ENCODE data around the gene AGAP1. TPM values are rescaled to one million over a fixed set of nuclear protein-coding genes. Genes with fewer than 3 reads are reported as not detected.

Gene AGAP1
- polyA plus RNA-seq, 1 donor from 2014 or later = 17.4 TPM

DNA sequence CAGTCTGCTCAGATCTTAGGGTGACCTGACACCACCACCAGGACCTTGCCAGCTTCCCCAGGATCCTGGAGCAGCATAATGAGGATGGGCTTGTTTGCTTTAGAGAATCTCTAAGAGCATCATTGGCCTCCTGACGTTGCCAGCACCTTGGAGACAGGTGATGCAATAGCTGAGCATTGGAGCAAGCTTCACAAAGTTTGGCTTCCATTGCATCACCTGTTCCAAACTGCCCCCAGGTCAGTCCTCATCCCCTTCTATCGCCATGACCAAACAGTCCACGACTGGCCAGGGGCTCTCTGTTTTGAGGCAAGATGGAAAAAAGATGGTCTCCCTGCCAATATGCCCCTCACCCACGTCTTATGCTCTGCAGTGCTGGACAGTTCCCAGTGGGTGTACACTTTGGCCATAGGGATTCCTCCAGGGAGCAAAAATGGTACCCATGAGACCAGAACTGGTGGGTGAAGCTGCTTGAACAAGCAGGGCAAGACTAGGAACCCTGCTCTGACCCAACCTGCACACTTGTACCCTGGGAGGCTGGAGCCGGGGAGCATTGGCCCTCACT lies 22.6 kb upstream of the AGAP1 start:
- Histone ChIP-seq H3F3A (ENCODE audit: insufficient read depth, low read length, poor library complexity, severe bottlenecking) (no peaks in the 10 kb centered on the region), H4K20me1 (ENCODE audit: insufficient read depth) (no peaks in the 10 kb centered on the region), H3K4me3 (ENCODE audit: low read length) (no peak overlapping the region), H2AFZ (ENCODE audit: low read depth, low read length) (no peak overlapping the region), H3K36me3 (ENCODE audit: insufficient read depth, low read length) (no peaks in the 10 kb centered on the region), H3K4me2 (ENCODE audit: low read length) (no peak overlapping the region), H3K27ac (ENCODE audit: low read length) (no peak overlapping the region), H3K9ac (ENCODE audit: low read length) (no peak overlapping the region), H3K79me2 (replicated peaks; ENCODE audit: insufficient read depth, low read length) (no peaks in the 10 kb centered on the region), H3K27me3 (ENCODE audit: insufficient read depth, low read depth, low read length) (no peaks in the 10 kb centered on the region), H3K9me3 (ENCODE audit: low read length) (no peaks in the 10 kb centered on the region), H3K9me2 (ENCODE audit: insufficient read depth, low read length) (no peaks in the 10 kb centered on the region)
- no peak for TF ChIP-seq EP300 (conservative IDR thresholded peaks at IDR 0.05; ENCODE audit: poor library complexity, severe bottlenecking)
- TF ChIP-seq, protein P1, sequence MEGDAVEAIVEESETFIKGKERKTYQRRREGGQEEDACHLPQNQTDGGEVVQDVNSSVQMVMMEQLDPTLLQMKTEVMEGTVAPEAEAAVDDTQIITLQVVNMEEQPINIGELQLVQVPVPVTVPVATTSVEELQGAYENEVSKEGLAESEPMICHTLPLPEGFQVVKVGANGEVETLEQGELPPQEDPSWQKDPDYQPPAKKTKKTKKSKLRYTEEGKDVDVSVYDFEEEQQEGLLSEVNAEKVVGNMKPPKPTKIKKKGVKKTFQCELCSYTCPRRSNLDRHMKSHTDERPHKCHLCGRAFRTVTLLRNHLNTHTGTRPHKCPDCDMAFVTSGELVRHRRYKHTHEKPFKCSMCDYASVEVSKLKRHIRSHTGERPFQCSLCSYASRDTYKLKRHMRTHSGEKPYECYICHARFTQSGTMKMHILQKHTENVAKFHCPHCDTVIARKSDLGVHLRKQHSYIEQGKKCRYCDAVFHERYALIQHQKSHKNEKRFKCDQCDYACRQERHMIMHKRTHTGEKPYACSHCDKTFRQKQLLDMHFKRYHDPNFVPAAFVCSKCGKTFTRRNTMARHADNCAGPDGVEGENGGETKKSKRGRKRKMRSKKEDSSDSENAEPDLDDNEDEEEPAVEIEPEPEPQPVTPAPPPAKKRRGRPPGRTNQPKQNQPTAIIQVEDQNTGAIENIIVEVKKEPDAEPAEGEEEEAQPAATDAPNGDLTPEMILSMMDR (IDR thresholded peaks at IDR 0.05; ENCODE audit: poor library complexity, severe bottlenecking) = no peak
- no peak for TF ChIP-seq MXI1 (conservative IDR thresholded peaks at IDR 0.05; ENCODE audit: poor library complexity, severe bottlenecking)
- no peak for TF ChIP-seq EZH2 (IDR thresholded peaks at IDR 0.05; ENCODE audit: borderline replicate concordance, insufficient read depth, low read length, poor library complexity, severe bottlenecking)
- TF ChIP-seq TAF1 (IDR thresholded peaks at IDR 0.05; ENCODE audit: low read depth) = no peak
- no peak for TF ChIP-seq POLR2AphosphoS5 (IDR thresholded peaks at IDR 0.05)
- TF ChIP-seq, protein P2, sequence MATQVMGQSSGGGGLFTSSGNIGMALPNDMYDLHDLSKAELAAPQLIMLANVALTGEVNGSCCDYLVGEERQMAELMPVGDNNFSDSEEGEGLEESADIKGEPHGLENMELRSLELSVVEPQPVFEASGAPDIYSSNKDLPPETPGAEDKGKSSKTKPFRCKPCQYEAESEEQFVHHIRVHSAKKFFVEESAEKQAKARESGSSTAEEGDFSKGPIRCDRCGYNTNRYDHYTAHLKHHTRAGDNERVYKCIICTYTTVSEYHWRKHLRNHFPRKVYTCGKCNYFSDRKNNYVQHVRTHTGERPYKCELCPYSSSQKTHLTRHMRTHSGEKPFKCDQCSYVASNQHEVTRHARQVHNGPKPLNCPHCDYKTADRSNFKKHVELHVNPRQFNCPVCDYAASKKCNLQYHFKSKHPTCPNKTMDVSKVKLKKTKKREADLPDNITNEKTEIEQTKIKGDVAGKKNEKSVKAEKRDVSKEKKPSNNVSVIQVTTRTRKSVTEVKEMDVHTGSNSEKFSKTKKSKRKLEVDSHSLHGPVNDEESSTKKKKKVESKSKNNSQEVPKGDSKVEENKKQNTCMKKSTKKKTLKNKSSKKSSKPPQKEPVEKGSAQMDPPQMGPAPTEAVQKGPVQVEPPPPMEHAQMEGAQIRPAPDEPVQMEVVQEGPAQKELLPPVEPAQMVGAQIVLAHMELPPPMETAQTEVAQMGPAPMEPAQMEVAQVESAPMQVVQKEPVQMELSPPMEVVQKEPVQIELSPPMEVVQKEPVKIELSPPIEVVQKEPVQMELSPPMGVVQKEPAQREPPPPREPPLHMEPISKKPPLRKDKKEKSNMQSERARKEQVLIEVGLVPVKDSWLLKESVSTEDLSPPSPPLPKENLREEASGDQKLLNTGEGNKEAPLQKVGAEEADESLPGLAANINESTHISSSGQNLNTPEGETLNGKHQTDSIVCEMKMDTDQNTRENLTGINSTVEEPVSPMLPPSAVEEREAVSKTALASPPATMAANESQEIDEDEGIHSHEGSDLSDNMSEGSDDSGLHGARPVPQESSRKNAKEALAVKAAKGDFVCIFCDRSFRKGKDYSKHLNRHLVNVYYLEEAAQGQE (IDR thresholded peaks at IDR 0.05; ENCODE audit: borderline replicate concordance) = no peak
- TF ChIP-seq RAD21 (conservative IDR thresholded peaks at IDR 0.05) = no peak
- no peak for TF ChIP-seq SMC3 (conservative IDR thresholded peaks at IDR 0.05; ENCODE audit: poor library complexity)

DNA sequence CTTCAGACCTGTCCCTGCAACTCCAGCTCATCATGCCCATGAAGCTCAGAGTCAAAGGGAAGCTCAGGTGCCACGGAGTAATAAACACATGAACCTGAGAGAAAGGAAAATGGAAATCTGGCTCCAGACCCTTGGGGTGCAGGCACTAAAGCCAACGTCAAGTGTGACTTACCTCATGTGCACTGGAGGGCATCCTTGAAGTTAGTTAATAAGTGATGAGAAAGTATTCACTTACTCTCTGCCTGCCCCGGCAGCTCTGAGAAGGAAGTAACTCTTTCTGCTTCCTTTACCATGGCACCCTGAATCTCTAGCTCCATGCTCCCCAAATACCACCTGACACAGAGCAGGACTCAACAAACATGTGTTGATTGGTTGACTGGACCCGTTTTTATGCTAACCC lies 21.4 kb upstream of the AGAP1 start:
- H3K4me3 ChIP-seq (ENCODE audit: low read length) = no peak overlapping the region
- no peaks in the 10 kb centered on the region for H3K27me3 ChIP-seq (ENCODE audit: insufficient read depth, low read depth, low read length)
- H3K79me2 ChIP-seq (replicated peaks; ENCODE audit: insufficient read depth, low read length) = no peaks in the 10 kb centered on the region
- H3F3A ChIP-seq (ENCODE audit: insufficient read depth, low read length, poor library complexity, severe bottlenecking) = no peaks in the 10 kb centered on the region
- H3K9me3 ChIP-seq (ENCODE audit: low read length) = no peaks in the 10 kb centered on the region
- H3K36me3 ChIP-seq (ENCODE audit: insufficient read depth, low read length) = no peaks in the 10 kb centered on the region
- no peak overlapping the region for H3K9ac ChIP-seq (ENCODE audit: low read length)
- H2AFZ ChIP-seq (ENCODE audit: low read depth, low read length) = no peak overlapping the region
- TF ChIP-seq, protein P2 (IDR thresholded peaks at IDR 0.05; ENCODE audit: borderline replicate concordance) = no peak
- TF ChIP-seq SMC3 (conservative IDR thresholded peaks at IDR 0.05; ENCODE audit: poor library complexity) (no peak), RAD21 (conservative IDR thresholded peaks at IDR 0.05) (no peak), TAF1 (IDR thresholded peaks at IDR 0.05; ENCODE audit: low read depth) (no peak), EZH2 (IDR thresholded peaks at IDR 0.05; ENCODE audit: borderline replicate concordance, insufficient read depth, low read length, poor library complexity, severe bottlenecking) (no peak), MXI1 (conservative IDR thresholded peaks at IDR 0.05; ENCODE audit: poor library complexity, severe bottlenecking) (no peak), EP300 (conservative IDR thresholded peaks at IDR 0.05; ENCODE audit: poor library complexity, severe bottlenecking) (no peak), POLR2AphosphoS5 (IDR thresholded peaks at IDR 0.05) (no peak)
- TF ChIP-seq, protein P1 (IDR thresholded peaks at IDR 0.05; ENCODE audit: poor library complexity, severe bottlenecking) = no peak
- no peaks in the 10 kb centered on the region for H4K20me1 ChIP-seq (ENCODE audit: insufficient read depth)
- no peaks in the 10 kb centered on the region for H3K9me2 ChIP-seq (ENCODE audit: insufficient read depth, low read length)
- H3K4me2 ChIP-seq (ENCODE audit: low read length) = no peak overlapping the region
- no peak overlapping the region for H3K27ac ChIP-seq (ENCODE audit: low read length)

Data from neural cell (in vitro differentiated cells).